Erythroblast (primary cell): ENCODE data around the gene CCDC198.

Source experiments
- GATA1 ChIP-seq: IDR thresholded peaks from 2 replicates; pipeline ENCODE4 v1.6.1; 2011; ENCODE audit warnings: low read depth, mild to moderate bottlenecking, control low read depth, low read length, moderate library complexity
- POLR2A ChIP-seq: IDR thresholded peaks from 2 replicates; pipeline ENCODE4 v1.6.1; 2011; ENCODE audit warnings: mild to moderate bottlenecking, low read length

GRCh38 chr14:57501039-57501557 is 7.4 kb upstream of the CCDC198 start:
- no peak for TF ChIP-seq POLR2A
- no peak for TF ChIP-seq GATA1
